ENCODE data around the gene SPC25. TPM values are rescaled to one million over a fixed set of nuclear protein-coding genes. Genes with fewer than 3 reads are reported as not detected.
"Not testable (repeated sequence)": the region's sequence is repeated elsewhere in the genome, so short reads cannot be mapped to it uniquely, and the experiment has no call there.

Gene SPC25
- total and polyA plus RNA-seq, 2 experiments from 2014 or later, result 23.4 to 72.7 TPM

GRCh38 chr2:168882163-168882562, 8.1 kb downstream of the SPC25 start:
- H3K27ac Mint-ChIP-seq; H3K79me2 ChIP-seq (replicated peaks; ENCODE audit: insufficient read depth); H2AFZ ChIP-seq; H3K36me3 ChIP-seq (ENCODE audit: insufficient read depth); H4K20me1 ChIP-seq (replicated peaks; ENCODE audit: insufficient read depth); H3F3A ChIP-seq (replicated peaks; ENCODE audit: low read depth); H3K27me3 Mint-ChIP-seq (ENCODE audit: insufficient read depth, low read depth, poor library complexity); H3K4me3 Mint-ChIP-seq; H3K9me2 ChIP-seq (ENCODE audit: insufficient read depth); H3K4me3 ChIP-seq; H3K4me2 ChIP-seq; ATAC-seq; H3K4me1 ChIP-seq (ENCODE audit: insufficient read depth); H3K27me3 ChIP-seq (ENCODE audit: insufficient read depth); DNase-seq (ENCODE audit: low spot score); H3K9me3 Mint-ChIP-seq; H3K4me1 Mint-ChIP-seq; H3K27ac ChIP-seq (ENCODE audit: low read depth): not testable (repeated sequence)
- H3K36me3 Mint-ChIP-seq (ENCODE audit: low read depth), result peaks cover 16% of the 10 kb centered on the region

GRCh38 chr2:168874368-168875054, 15.7 kb downstream of the SPC25 start:
- Histone ChIP-seq H3K27me3 (ENCODE audit: insufficient read depth) (no peaks in the 10 kb centered on the region), H3K4me3 (no peak overlapping the region), H3F3A (replicated peaks; ENCODE audit: low read depth) (no peaks in the 10 kb centered on the region), H2AFZ (no peak overlapping the region), H3K4me1 (ENCODE audit: insufficient read depth) (peaks cover 14% of the 10 kb centered on the region), H3K4me2 (no peak overlapping the region), H3K79me2 (replicated peaks; ENCODE audit: insufficient read depth) (no peaks in the 10 kb centered on the region), H3K9me2 (ENCODE audit: insufficient read depth) (no peaks in the 10 kb centered on the region), H3K36me3 (ENCODE audit: insufficient read depth) (no peaks in the 10 kb centered on the region; the same call in 1 of the 2 replicates), H4K20me1 (replicated peaks; ENCODE audit: insufficient read depth) (no peaks in the 10 kb centered on the region), H3K27ac (ENCODE audit: low read depth) (no peak overlapping the region)
- ATAC-seq (no peak), DNase-seq (ENCODE audit: low spot score) (no peak)
- no peak overlapping the region for H3K27ac Mint-ChIP-seq
- no peaks in the 10 kb centered on the region for H3K27me3 Mint-ChIP-seq (ENCODE audit: insufficient read depth, low read depth, poor library complexity)
- H3K4me1 Mint-ChIP-seq, result peaks cover 14% of the 10 kb centered on the region; the same call in 2 of the 3 replicates
- H3K4me3 Mint-ChIP-seq, result no peak overlapping the region
- peaks cover 38% of the 10 kb centered on the region for H3K36me3 Mint-ChIP-seq (ENCODE audit: low read depth)
- H3K9me3 Mint-ChIP-seq, result no peaks in the 10 kb centered on the region
- TF ChIP-seq CREB1 (CRISPR knock-in tag; IDR thresholded peaks at IDR 0.05; ENCODE audit: low read depth) (no peak), ZNF331 (CRISPR knock-in tag; IDR thresholded peaks at IDR 0.05; ENCODE audit: low read depth) (no peak), POLR2AphosphoS5 (IDR thresholded peaks at IDR 0.05; ENCODE audit: low read depth) (no peak), ZNF462 (CRISPR knock-in tag; IDR thresholded peaks at IDR 0.05) (no peak), STAT1 (IDR thresholded peaks at IDR 0.05; ENCODE audit: unreplicated experiment) (no peak), EZH2phosphoT487 (IDR thresholded peaks at IDR 0.05; ENCODE audit: unreplicated experiment) (no peak), CTCF (conservative IDR thresholded peaks at IDR 0.05; ENCODE audit: low read depth in 2 of 2) (no peak), EZH2 (IDR thresholded peaks at IDR 0.05; ENCODE audit: low read depth, unreplicated experiment) (no peak), ZNF114 (CRISPR knock-in tag; IDR thresholded peaks at IDR 0.05) (no peak)
- TF ChIP-seq, protein P1, sequence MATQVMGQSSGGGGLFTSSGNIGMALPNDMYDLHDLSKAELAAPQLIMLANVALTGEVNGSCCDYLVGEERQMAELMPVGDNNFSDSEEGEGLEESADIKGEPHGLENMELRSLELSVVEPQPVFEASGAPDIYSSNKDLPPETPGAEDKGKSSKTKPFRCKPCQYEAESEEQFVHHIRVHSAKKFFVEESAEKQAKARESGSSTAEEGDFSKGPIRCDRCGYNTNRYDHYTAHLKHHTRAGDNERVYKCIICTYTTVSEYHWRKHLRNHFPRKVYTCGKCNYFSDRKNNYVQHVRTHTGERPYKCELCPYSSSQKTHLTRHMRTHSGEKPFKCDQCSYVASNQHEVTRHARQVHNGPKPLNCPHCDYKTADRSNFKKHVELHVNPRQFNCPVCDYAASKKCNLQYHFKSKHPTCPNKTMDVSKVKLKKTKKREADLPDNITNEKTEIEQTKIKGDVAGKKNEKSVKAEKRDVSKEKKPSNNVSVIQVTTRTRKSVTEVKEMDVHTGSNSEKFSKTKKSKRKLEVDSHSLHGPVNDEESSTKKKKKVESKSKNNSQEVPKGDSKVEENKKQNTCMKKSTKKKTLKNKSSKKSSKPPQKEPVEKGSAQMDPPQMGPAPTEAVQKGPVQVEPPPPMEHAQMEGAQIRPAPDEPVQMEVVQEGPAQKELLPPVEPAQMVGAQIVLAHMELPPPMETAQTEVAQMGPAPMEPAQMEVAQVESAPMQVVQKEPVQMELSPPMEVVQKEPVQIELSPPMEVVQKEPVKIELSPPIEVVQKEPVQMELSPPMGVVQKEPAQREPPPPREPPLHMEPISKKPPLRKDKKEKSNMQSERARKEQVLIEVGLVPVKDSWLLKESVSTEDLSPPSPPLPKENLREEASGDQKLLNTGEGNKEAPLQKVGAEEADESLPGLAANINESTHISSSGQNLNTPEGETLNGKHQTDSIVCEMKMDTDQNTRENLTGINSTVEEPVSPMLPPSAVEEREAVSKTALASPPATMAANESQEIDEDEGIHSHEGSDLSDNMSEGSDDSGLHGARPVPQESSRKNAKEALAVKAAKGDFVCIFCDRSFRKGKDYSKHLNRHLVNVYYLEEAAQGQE (IDR thresholded peaks at IDR 0.05; ENCODE audit: unreplicated experiment), result no peak
